Endothelial cell of umbilical vein (primary cell): Measurements from ENCODE around the gene RABEP1. TPM values are rescaled to one million over a fixed set of nuclear protein-coding genes. Genes with fewer than 3 reads are reported as not detected.

Source experiments
- BruUV-seq: library from RNA; stranded (reverse); fragments of 400-500 nt; replicated peaks from 2 replicates; lab custom pipeline; 2021; lab: Mats Ljungman, UMichigan
- CTCF ChIA-PET: fragments of 300-600, 350-600 bp; sonication (Branson Sonifier 250); formaldehyde crosslinking; loops from one replicate; lab custom pipeline; 2021; ENCODE audit warnings: antibody characterized with exemption, inconsistent platforms; lab: Charles Lee
- POLR2A ChIA-PET: fragments of 300-600, 350-600 bp; sonication (Branson Sonifier 250); formaldehyde crosslinking; loops from one replicate; lab custom pipeline; 2021; ENCODE audit warnings: antibody characterized with exemption, inconsistent platforms; lab: Charles Lee
- DNase-seq: peaks from one replicate; pipeline ENCODE4 v3.0.0-alpha.2; 2011; ENCODE audit warnings: low read depth, low spot score
- FAIRE-seq: peaks from 2 replicates; lab custom pipeline; 2011; peaks lifted over from hg19 to GRCh38; lab: Jason Lieb, UNC
- H2AFZ ChIP-seq: 2 replicates; pipeline ENCODE4 v1.6.0; 2012; ENCODE audit warnings: low read depth, low read length, control low read depth, inconsistent platforms
- H3K27ac ChIP-seq: 2 replicates; pipeline ENCODE4 v1.5.1; 2011; ENCODE audit warnings: low read depth, mild to moderate bottlenecking, control low read depth, low read length, moderate library complexity; ENCODE audit not compliant: insufficient read depth
- H3K27me3 ChIP-seq, 2 experiments: 2 replicates each; pipeline versions ENCODE4 v1.6.0 to v1.6.1; 2011; ENCODE audit warnings: low read length in 2 of 2, mixed read lengths in 1 of 2; ENCODE audit not compliant: control insufficient read depth in 2 of 2, insufficient read depth in 2 of 2
- H3K36me3 ChIP-seq, 2 experiments: 2 replicates in 1 of 2; 3 replicates in 1 of 2; pipeline ENCODE4 v1.5.1; 2011; ENCODE audit warnings: low read length in 2 of 2, mild to moderate bottlenecking in 1 of 2, moderate library complexity in 1 of 2; ENCODE audit not compliant: control insufficient read depth in 2 of 2, insufficient read depth in 2 of 2; ENCODE audit errors: extremely low read depth in 1 of 2
- H3K4me1 ChIP-seq: 3 replicates; pipeline ENCODE4 v1.5.1; 2011; ENCODE audit warnings: mild to moderate bottlenecking, low read length; ENCODE audit not compliant: control insufficient read depth, insufficient read depth; ENCODE audit errors: extremely low read depth
- H3K4me2 ChIP-seq: 2 replicates; pipeline ENCODE4 v1.6.1; 2011; ENCODE audit warnings: low read length, control low read depth, mixed read lengths; ENCODE audit not compliant: insufficient read depth
- H3K4me3 ChIP-seq, 3 experiments: fragments of 200-600 bp in 1 of 3; sonication (generic), shearing (Covaris generic) in 1 of 3; replicated peaks in 1 of 3; 2 replicates each; pipeline ENCODE4 v1.5.1; 2011 to 2016; ENCODE audit warnings: control low read depth in 3 of 3, low read length in 3 of 3, mild to moderate bottlenecking in 2 of 3, inconsistent platforms in 1 of 3, low read depth in 1 of 3, moderate library complexity in 1 of 3; ENCODE audit not compliant: insufficient read depth in 1 of 3
- H3K79me2 ChIP-seq: 2 replicates; pipeline ENCODE4 v1.6.0; 2012; ENCODE audit warnings: low read length, inconsistent platforms; ENCODE audit not compliant: control insufficient read depth, insufficient read depth
- H3K9ac ChIP-seq: replicated peaks from 2 replicates; pipeline ENCODE3; 2011; ENCODE audit warnings: low read length, control low read depth; ENCODE audit not compliant: insufficient read depth; ENCODE audit errors: extremely low read depth
- H3K9me1 ChIP-seq: replicated peaks from 3 replicates; pipeline ENCODE4 v1.6.0; 2011; ENCODE audit warnings: mild to moderate bottlenecking, low read length; ENCODE audit not compliant: control insufficient read depth, insufficient read depth; ENCODE audit errors: extremely low read depth
- H3K9me3 ChIP-seq: replicated peaks from 2 replicates; pipeline ENCODE4 v1.5.1; 2012; ENCODE audit warnings: low read length, inconsistent platforms; ENCODE audit not compliant: control insufficient read depth, insufficient read depth
- H4K20me1 ChIP-seq: replicated peaks from 2 replicates; pipeline ENCODE3; 2011; ENCODE audit warnings: mild to moderate bottlenecking, low read length; ENCODE audit not compliant: control insufficient read depth, insufficient read depth; ENCODE audit errors: extremely low read depth
- CTCF ChIP-seq, 2 donors: IDR thresholded peaks; 1 replicate in 1 of 2; 2 replicates in 1 of 2; pipeline ENCODE4 v1.5.1; 2011; ENCODE audit warnings: low read length in 2 of 2, mild to moderate bottlenecking in 2 of 2, moderate library complexity in 2 of 2, control low read depth in 1 of 2, inconsistent platforms in 1 of 2, low read depth in 1 of 2; ENCODE audit not compliant: insufficient read depth in 1 of 2; ENCODE audit errors: extremely low read depth in 1 of 2
- EZH2 ChIP-seq: IDR thresholded peaks from 2 replicates; pipeline ENCODE4 v1.6.1; 2012; ENCODE audit warnings: borderline replicate concordance, low read depth, mild to moderate bottlenecking, moderate library complexity, low read length, inconsistent platforms; ENCODE audit not compliant: severe bottlenecking
- FOS ChIP-seq: IDR thresholded peaks from 2 replicates; pipeline ENCODE4 v1.6.1; 2011; ENCODE audit warnings: mild to moderate bottlenecking, low read length, moderate library complexity, borderline replicate concordance; ENCODE audit not compliant: insufficient read depth
- GATA2 ChIP-seq: IDR thresholded peaks from 2 replicates; pipeline ENCODE4 v1.7.0; 2011; ENCODE audit warnings: low read depth, mild to moderate bottlenecking, moderate library complexity, mixed read lengths, low read length; ENCODE audit not compliant: insufficient read length, insufficient read depth
- JUN ChIP-seq: IDR thresholded peaks from 2 replicates; pipeline ENCODE4 v1.6.1; 2011; ENCODE audit warnings: borderline replicate concordance, low read depth; ENCODE audit not compliant: insufficient read length, insufficient read depth
- MAX ChIP-seq: IDR thresholded peaks from 2 replicates; pipeline ENCODE4 v1.6.1; 2011; ENCODE audit not compliant: insufficient read depth, insufficient read length
- MYC ChIP-seq: IDR thresholded peaks from one replicate; pipeline ENCODE4 v1.6.1; 2011; ENCODE audit warnings: mild to moderate bottlenecking, low read depth, low read length
- POLR2A ChIP-seq: IDR thresholded peaks from 2 replicates; pipeline ENCODE4 v1.6.1; 2012; ENCODE audit warnings: low read depth, mild to moderate bottlenecking, control low read depth, low read length
- POLR2AphosphoS5 ChIP-seq: IDR thresholded peaks from 2 replicates; pipeline ENCODE4 v1.6.1; 2012; ENCODE audit warnings: low read depth, mild to moderate bottlenecking, control low read depth, low read length, moderate library complexity; ENCODE audit not compliant: insufficient read depth
- dilution Hi-C: fragments of 300-500 bp; cut with MboI; formaldehyde crosslinking; loops from one replicate; pipeline ENCODE4 v1.15.0; 2019; ENCODE audit warnings: low sequenced_read_pairs; ENCODE audit not compliant: extremely low pct_ligation_motif_present
- intact Hi-C: fragments of 100-400 bp; cut with micrococcal nuclease; formaldehyde crosslinking; loops from one replicate; pipeline ENCODE4 v1.10.0; 2022
- polyA plus RNA-seq, 4 experiments: library from polyadenylated mRNA; depleted of rRNA in 3 of 4; stranded (reverse) in 3 of 4; unstranded in 1 of 4; fragments of >200 nt; gene quantifications; 2 replicates each; pipeline versions ENCODE4 v1.2.1 to v1.2.3, GENCODE V29; 2011 to 2012; ENCODE audit warnings: missing spikeins in 1 of 4
- total RNA-seq: library from RNA; stranded (reverse); gene quantifications from 2 replicates; pipeline ENCODE4 v1.2.3, GENCODE V29; 2021

The RABEP1 gene
- total and polyA plus RNA-seq, 2 donors (not counting 3 experiments of a cell fraction or from before 2014, with no cell fraction given): 10.1 to 54.8 TPM

GRCh38 chr17:5434984-5435383 is 152.9 kb downstream of the RABEP1 start:
- dilution Hi-C loops: no loop called here

More at GRCh38 chr17:5434984-5435383, 152.9 kb downstream of the RABEP1 start:
- TF ChIP-seq CTCF (IDR thresholded peaks at IDR 0.05; ENCODE audit: extremely low read depth in 1 of 2, insufficient read depth in 1 of 2, low read depth in 1 of 2, low read length in 2 of 2) (no peak), MAX (no peak), POLR2A (no peak), GATA2 (no peak), POLR2AphosphoS5 (no peak), EZH2 (no peak), MYC (no peak), FOS (no peak), JUN (no peak)
- Histone ChIP-seq H3K4me2 (no peak overlapping the region), H4K20me1 (no peaks in the 10 kb centered on the region), H3K9ac (no peak overlapping the region), H3K9me1 (no peaks in the 10 kb centered on the region), H3K27ac (no peak overlapping the region), H3K27me3 (no peaks in the 10 kb centered on the region), H3K4me1 (peaks cover 17% of the 10 kb centered on the region), H2AFZ (no peak overlapping the region), H3K36me3 (peaks cover 19 to 33% of the 10 kb centered on the region in 2 experiments), H3K79me2 (peaks cover 28% of the 10 kb centered on the region), H3K9me3 (no peaks in the 10 kb centered on the region), H3K4me3 (no peak overlapping the region)
- BruUV-seq: no TSS peak
- ChIA-PET CTCF (no interaction called here), POLR2A (no interaction called here)
- no peak for DNase-seq
- intact Hi-C loops: no loop called here
- no peak for FAIRE-seq

Other genes starting within 250 kb of the RABEP1 start
- not detected in 2 replicates for gene SLC52A1, start 246.9 kb upstream of the RABEP1 start, total RNA-seq
- 0.04 and 0.08 TPM in 2 replicates for gene SLC52A1, start 246.9 kb upstream of the RABEP1 start, polyA plus RNA-seq
- gene ZFP3, start 203.8 kb upstream of the RABEP1 start, total RNA-seq: 1.4 and 1.7 TPM in 2 replicates
- gene ZFP3, start 203.8 kb upstream of the RABEP1 start, polyA plus RNA-seq: 1.7 and 1.8 TPM in 2 replicates
- gene ZNF232, start 170.4 kb upstream of the RABEP1 start, total RNA-seq: 9.9 and 10.1 TPM in 2 replicates
- 2.6 and 3.1 TPM in 2 replicates for gene ZNF232, start 170.4 kb upstream of the RABEP1 start, polyA plus RNA-seq
- 0.07 and 0.15 TPM in 2 replicates for gene USP6, start 166.3 kb upstream of the RABEP1 start, total RNA-seq
- gene USP6, start 166.3 kb upstream of the RABEP1 start, polyA plus RNA-seq: under 0.01 and 0.02 TPM in 2 replicates
- gene ZNF594, start 90.4 kb upstream of the RABEP1 start, total RNA-seq: 5.0 and 5.8 TPM in 2 replicates
- 1.0 and 1.2 TPM in 2 replicates for gene ZNF594, start 90.4 kb upstream of the RABEP1 start, polyA plus RNA-seq
- gene SCIMP, start 47.4 kb upstream of the RABEP1 start, total RNA-seq: not detected in 2 replicates
- not detected in 2 replicates for gene SCIMP, start 47.4 kb upstream of the RABEP1 start, polyA plus RNA-seq
- 87.4 and 95.8 TPM in 2 replicates for gene NUP88, start 137.4 kb downstream of the RABEP1 start, total RNA-seq
- gene NUP88, start 137.4 kb downstream of the RABEP1 start, polyA plus RNA-seq: 50.9 and 52.5 TPM in 2 replicates
- gene RPAIN, start 137.9 kb downstream of the RABEP1 start, total RNA-seq: 55.9 and 56.5 TPM in 2 replicates
- gene RPAIN, start 137.9 kb downstream of the RABEP1 start, polyA plus RNA-seq: 36.1 and 39.3 TPM in 2 replicates
- gene C1QBP, start 156.9 kb downstream of the RABEP1 start, total RNA-seq: 201 and 218 TPM in 2 replicates
- gene C1QBP, start 156.9 kb downstream of the RABEP1 start, polyA plus RNA-seq: 110 and 144 TPM in 2 replicates
- gene DHX33, start 186.7 kb downstream of the RABEP1 start, total RNA-seq: 24.4 and 25.3 TPM in 2 replicates
- gene DHX33, start 186.7 kb downstream of the RABEP1 start, polyA plus RNA-seq: 14.2 and 16.8 TPM in 2 replicates
- 72.4 and 84.5 TPM in 2 replicates for gene DERL2, start 203.9 kb downstream of the RABEP1 start, total RNA-seq
- gene DERL2, start 203.9 kb downstream of the RABEP1 start, polyA plus RNA-seq: 84.7 and 117 TPM in 2 replicates
- 18.6 and 20.1 TPM in 2 replicates for gene MIS12, start 204.3 kb downstream of the RABEP1 start, total RNA-seq
- 6.1 and 8.3 TPM in 2 replicates for gene MIS12, start 204.3 kb downstream of the RABEP1 start, polyA plus RNA-seq